DMS 273 (cell line): Measurements from ENCODE around the gene LRRK1.

ENCODE experiments used
- DNase-seq: peaks from one replicate; lab custom pipeline; 2025; ENCODE audit not compliant: unreplicated experiment; lab: John Stamatoyannopoulos, UW

The LRRK1 gene

DNA sequence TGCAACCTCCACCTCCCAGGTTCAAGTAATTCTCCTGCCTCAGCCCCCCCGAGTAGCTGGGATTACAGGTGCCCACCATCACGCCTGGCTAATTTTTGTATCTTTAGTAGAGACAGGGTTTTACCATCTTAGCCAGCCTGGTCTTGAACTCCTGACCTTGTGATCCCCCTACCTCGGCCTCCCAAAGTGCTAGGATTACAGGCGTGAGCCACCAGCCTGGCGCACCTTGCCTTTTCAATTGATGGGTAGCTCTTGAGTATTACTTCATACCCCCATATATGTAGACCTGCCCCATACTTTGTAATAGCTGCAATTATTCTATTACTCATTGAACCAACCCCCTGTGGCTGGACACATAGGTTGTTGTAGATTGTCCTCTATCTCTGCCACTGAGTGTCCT is 101.3 kb downstream of the LRRK1 start:
- no peak for DNase-seq

DNA sequence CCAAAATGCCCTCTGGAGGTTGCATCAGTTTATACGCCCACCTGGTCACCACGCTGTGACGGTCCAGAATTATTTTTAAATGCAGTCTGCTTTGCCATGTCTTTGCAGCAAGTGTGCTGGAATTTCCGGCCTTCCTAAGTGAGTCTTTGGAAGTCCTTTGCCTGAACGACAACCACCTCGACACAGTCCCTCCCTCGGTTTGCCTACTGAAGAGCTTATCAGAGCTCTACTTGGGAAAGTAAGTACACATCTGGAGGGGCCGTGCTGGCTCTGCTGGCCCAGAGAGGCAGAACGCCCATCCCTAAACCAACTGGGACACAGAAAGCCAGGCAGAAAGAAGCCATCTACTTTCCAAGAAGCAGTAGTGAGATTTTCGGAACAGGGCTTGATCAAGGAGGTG is 101.8 kb downstream of the LRRK1 start:
- no peak for DNase-seq

DNA sequence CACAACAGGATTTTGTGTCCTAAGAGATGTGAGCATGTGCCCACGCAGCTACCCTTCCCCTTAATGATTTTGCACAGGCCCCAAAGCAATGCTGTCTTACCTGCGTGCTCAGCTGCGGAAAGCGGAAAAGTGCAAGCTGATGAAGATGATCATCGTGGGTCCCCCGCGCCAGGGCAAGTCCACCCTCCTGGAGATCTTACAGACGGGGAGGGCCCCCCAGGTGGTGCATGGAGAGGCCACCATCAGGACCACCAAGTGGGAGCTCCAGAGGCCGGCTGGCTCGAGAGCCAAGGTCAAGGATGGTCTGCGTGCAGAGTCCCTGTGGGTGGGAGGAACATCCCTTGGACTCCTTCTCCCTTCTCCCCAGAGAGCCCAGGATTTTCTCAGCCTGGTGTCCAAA is 103.1 kb downstream of the LRRK1 start:
- no peak for DNase-seq

DNA sequence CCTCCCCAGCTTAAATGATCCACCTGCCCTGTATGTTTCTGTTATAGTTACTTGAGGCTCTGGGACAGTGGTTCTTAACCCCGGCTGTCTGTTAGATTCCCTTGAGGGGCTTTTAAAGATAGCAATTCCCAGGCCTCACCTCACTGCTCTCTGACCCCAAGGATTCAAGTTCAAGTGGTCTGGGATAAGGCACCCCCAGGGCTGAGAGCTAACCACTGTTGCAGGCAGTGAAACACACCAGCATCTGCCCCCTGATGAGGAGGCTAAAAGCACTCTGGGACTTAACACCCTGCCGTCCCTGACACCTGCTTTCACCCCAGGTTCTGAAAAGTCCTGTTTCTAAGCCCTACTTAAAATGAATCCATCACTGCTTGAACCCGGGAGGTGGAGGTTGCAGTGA is 103.7 kb downstream of the LRRK1 start:
- DNase-seq, result no peak

DNA sequence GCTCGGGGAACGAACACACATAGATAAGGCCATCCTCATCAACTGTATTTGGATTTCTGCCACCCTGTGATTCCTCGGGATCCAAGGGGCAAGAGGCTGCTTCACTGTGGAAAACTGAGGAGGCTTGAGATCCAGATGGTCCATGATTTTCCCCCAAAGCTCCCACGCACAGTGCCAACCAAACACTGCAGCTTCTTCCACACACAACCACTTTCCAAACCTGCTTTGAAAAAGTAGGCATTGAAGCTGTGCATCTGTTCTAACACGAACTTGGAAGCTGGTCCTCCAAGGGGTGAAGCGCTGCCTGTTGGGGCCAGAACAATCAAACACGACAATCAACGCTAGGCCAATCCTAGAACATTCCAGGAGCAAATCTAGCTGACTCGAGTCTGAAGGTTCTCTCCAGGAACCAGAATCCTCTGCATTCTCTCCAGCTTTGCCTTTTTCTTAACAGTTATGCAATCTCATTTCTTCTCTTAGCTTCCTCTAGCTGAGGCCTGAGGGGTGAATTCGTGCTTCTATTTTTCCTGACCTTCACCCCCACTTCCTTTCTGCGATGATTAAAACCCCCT is 104.4 kb downstream of the LRRK1 start:
- DNase-seq, result no peak

DNA sequence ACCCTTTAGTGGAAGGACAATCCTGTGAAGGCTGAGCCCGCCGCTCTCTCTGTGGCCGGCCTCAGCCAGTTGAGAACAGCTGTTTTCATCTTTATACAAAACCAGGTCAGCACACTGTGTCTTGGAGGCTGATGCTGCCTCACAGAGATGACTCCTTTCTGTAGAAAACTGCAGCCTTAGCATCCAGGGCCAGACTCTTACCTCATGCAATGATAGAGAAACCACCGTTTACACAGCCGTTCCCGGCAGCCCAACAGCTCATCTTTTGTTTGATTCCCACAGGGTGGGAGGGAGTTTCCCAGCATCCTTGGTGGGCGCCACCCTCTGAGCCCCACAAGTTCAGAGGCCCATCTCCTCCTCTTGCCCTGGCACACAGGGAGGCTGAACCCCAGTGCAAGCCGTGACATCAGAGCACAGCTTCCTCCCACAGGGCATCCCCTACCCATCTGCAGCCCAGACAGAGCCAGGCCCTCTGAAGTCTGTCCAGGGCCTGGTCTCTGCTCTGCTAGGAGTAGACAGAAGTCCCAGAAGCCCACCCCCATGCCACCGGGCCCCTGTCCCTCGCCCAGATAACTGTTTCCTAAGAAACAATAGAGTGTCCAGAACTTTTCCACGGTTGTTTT is 105.0 kb downstream of the LRRK1 start:
- DNase-seq, result no peak

DNA sequence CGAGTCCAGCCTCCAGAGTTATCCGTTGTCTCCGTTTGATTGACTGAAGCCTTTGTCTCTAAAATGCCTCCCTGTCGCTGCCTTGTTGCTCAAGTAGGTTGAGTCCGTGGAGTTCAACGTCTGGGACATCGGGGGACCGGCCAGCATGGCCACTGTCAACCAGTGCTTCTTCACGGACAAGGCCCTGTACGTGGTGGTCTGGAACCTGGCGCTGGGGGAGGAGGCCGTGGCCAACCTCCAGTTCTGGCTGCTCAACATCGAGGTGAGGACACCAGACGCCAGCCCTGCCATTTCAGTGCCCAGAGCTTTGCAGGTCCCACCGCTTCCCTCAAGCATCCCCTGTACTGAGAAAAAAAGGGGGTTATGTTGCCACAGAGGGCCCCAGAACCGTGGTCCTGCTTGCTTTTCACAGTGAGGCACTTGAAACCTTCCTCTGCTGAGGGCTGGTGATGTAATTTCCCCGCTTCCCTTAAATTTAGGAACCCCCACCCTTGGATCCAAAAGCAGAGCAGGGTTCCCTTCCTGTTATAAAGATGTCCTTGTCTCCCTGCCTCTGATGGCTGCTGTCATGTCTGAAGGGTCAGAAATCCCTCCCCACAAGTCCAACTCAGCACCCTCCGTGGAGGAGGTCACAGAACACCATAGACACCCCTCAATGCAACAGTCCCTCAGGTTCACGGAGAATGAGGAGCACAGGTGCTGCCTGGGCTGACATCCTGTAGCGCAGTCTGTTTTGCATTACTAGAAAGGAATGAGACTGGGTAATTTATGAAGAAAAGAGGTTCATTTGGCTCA is 105.7 kb downstream of the LRRK1 start:
- no peak for DNase-seq

DNA sequence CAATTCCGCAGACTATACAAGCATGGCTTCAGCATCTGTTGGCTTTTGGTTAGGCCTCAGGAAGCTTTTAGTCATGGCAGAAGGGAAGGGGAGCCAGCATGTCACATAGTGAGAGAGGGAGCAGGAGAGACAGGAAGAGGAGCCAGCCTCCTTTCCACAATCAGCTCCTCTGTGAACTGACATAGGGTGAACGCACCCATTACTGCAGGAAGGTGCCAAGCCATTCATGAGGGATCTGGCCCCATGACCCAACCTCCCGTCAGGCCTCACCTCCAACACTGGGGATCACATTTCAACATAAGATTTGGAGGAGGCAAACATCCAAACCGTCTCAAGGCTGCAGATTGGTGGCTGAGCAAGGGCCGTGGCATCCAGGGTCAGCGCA is 106.3 kb downstream of the LRRK1 start:
- no peak for DNase-seq

DNA sequence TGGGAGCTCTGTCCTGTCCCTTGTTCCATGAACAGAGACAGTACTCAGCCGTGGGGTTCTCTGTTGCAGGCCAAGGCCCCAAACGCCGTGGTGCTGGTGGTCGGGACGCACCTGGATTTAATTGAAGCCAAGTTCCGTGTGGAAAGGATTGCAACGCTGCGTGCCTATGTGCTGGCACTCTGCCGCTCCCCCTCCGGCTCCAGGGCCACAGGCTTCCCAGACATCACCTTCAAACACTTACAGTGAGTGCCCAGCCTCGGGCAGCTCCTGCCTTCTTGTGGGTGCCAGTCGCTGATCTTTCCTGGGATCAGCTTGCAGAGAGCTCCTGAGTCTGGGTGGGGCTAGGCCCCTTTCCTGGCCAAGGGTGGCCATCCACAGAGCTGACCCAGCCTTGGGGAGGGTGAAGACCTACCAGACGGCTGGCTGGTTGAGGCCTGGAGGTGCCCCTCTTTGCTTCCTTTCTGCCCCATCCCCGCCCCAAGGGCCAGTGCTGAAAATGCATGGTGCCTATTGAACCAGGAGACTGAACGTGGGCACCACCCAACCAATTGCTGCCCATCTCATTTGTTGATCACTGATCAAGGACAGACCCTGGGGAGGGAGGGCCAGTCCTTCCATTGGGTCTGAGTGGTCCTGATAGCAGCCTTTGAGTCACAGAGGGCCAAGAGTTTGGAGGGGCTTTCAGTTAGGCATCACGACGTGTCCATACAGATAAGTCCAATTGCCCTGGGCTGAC is 106.9 kb downstream of the LRRK1 start:
- no peak for DNase-seq

DNA sequence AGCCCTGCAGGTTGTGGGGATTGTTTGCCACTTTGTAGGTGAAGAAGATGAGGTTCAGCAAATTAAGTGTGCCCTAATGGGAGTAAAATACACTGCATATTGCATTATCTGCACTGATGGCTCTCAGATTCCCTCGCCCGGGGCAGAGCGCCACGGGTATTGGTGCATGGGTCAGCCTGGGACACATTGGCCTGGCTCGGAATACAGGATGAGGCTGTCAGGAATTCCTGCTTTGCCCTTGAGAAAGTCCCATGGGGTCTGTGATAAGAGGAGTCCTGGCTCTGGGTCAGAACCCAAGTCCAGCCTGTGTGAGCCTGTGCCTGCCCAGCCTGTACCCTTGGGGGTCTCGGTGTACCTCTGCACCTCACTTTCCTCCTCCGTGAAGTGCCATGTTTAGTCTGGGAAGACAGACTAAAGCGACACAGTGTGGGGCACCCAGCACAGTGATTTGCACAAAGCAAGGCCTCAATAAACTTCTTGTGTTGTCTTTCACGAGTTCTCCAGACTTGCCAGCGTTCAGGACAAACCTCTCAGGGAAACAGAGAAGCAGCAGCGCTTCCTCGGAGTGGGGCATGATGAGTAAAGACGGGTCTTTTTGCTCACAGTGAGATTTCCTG is 107.6 kb downstream of the LRRK1 start:
- DNase-seq, result no peak

DNA sequence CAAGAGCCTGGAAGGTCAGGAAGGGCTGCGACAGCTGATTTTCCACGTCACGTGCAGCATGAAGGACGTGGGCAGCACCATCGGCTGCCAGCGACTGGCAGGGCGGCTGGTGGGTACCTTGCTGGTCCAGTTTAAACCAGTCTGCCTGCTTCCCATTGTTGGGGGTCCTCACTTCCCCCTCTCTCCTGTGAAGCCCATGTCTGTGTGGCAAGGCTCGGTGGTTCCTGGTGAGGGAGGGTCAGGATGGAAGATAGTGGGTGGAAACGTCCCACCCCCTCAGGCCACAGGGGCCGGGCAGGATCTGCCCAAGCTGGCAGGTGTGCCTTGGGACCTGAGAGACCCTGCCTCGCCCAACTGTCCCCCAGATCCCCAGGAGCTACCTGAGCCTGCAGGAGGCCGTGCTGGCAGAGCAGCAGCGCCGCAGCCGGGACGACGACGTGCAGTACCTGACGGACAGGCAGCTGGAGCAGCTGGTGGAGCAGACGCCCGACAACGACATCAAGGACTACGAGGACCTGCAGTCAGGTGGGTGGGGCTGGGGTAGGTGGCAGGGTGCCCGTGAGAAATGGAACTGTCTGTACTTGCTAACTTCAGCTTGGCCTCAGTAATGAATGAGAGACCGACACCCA is 108.2 kb downstream of the LRRK1 start:
- peak; percentile 5 for DNase-seq

DNA sequence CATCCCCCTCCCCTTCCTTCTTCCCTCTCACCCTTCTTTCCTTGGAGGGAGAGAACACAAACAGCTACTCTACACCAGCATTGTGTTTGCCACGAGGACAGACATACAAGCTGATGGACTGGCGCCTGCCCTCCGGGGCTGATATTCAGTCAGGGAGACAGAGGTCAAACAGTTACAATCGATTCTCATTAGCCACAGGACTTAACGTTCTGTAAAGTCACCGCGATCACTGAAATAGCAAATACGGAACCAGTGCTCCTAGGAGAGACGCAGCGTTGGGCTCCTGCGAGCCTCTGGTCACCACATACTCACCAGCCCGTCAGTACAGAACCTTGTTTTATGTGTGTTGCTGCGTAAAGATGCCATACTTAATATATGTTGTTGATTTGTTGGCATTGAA is 108.8 kb downstream of the LRRK1 start:
- no peak for DNase-seq

DNA sequence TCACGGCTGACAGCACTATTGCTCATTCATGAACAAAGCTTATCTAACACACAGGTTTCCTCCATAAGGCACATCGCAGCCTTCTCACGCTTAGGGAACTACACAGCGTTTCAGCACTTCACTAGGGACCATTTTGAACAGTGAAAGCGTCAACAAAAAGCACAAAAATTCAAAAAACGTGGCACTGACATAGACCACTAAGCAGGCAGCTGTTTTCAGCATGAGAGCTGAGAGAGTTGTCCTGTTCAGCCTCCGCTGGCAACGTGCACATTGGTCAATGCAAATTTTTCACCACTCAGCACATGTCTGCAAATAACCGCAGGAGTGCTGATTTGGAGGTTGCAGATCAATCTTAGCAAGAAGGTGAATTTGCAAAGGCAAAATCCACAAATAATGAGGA is 109.2 kb downstream of the LRRK1 start:
- no peak for DNase-seq

DNA sequence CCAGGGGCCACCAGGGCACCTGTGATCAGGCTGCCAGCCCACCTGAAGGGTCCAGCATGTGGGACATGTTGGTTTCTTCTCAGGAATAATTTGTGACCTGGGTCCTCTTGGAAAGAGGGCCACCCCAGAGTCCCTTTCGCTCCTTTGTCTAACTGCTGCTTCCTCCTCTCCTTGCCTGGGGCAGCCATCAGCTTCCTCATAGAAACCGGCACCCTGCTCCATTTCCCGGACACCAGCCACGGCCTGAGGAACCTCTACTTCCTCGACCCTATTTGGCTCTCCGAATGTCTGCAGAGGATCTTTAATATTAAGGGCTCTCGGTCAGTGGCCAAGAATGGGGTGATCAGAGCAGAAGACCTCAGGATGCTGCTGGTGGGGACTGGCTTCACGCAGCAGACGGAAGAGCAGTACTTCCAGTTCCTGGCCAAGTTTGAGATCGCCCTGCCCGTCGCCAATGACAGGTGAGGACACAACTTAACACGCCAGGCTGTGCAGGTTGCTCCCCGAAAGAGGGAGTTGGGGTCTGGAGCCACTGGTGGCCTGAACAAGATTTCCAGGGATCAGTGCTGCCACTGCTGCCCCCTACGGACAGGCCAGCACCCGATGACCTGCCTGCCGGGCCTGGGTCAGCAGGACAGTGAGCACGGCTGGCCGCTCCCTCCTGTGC is 109.7 kb downstream of the LRRK1 start:
- no peak for DNase-seq

DNA sequence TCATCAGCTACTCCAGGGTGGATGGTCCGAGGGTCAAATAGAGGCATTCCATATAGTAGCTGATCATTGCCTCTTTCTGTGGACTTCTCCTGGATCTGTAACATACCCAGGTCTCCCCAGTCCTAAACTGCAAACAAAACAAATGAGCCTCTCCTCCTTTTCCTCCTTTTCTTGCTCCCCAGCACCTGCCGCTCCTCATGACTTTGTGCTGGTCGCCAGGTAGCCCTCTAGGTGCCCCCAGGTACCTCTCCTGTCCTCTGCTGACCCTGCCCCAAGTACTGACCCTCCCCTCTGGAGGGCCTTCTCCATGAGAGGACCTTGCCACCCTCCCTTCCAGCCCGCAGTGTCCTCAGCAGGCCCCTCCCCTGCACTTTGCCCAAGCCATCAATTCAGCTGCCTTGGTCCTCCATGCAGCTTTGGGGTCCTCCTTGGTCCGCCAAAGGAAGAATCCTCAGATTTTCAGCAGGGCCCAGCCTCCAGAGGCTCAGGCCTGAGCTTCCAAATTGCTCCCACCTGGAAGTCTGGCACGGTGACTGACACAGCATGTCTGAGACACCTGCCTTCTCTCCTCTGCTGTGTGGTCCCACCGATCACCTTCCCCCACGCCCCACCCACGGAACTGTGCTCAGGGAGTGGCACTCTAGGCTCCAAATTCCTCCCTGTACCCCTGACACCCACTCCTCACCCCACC is 111.0 kb downstream of the LRRK1 start:
- no peak for DNase-seq

DNA sequence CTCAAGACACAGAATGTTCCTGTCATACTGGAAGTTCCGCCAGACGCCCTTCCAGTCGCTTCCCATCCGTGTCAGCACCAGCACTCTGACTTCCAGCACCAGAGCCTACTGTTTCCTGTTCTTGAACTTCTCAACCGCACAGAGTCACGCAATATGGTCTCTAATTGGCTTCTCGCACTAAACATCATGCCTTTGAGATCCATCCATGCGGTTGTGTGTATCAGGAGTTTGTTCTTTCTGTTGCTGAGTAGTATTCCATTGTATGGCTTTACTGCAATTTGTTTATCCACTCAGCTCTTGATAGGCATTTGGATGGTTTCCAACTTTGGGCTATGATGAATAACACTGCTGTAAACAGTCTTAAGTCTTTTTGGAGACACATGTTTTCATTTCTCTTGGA is 112.1 kb downstream of the LRRK1 start:
- no peak for DNase-seq

DNA sequence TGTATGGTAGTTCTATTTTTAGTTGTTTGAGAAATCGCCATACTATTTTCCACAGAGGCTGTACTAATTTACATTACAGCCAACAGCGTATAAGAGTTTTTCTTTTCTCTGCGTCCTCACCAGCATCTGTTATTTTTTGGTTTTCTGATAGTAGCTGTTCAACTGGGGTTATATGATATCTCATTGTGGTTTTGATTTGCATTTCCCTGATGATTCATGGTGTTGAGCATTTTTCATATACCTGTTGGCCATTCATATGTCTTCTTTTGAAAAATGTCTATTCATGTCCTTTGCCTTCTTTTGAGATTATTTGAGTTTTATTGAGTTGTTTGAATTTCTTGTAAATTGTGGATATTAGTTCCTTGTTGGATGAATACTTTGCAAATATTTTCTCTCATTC is 114.6 kb downstream of the LRRK1 start:
- no peak for DNase-seq

DNA sequence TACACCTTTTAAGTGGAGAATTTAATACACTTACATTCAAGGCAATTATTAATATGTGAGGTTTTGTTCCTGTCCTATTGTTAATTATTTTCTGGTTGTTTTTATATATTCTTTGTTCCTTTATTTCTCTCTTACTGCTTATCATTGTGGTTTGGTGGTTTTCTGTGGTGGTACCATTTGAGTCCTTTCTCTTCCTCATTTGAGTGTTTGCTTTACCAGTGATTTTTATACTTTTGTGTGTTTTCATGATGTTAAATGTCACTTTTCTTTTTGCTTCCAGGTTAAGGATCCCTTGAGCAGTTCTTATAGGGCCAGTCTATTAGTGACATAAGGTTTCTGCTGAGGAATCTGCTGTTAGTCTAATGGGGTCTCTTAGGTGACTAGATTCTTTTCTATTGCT is 116.5 kb downstream of the LRRK1 start:
- DNase-seq, result no peak

DNA sequence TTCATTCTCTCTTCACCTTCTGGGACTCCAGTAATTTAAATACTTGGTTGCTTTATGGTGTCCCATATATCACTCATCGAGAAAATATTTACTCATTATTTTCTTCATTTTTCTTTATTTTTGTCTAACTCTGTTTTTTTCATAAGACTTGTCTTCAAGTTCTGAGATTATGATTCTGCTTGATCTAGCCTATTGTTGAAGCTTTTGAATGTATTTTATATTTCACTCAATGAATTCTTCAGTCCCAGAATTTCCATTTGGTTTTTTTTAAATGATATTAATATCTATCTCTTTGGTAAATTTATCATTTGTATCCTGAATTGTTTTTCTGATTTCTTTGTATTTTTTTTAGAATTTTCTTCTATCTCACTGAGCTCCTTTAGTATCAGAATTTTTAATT is 117.0 kb downstream of the LRRK1 start:
- no peak for DNase-seq
